GM10248 (cell line): ENCODE results near the gene B3GNT3.

Source experiments
- CTCF ChIA-PET: fragments of 300-600 bp; sonication (Branson Sonifier 250); formaldehyde crosslinking; extraction: SDS; loops from one replicate; lab custom pipeline; 2021; ENCODE audit warnings: antibody characterized with exemption; lab: Yijun Ruan, JAX
- POLR2A ChIA-PET: fragments of 350-650 bp; sonication (Branson Sonifier 250); formaldehyde crosslinking; extraction: SDS; loops from one replicate; lab custom pipeline; 2020; ENCODE audit warnings: antibody characterized with exemption; lab: Yijun Ruan, JAX
- DNase-seq: peaks from one replicate; pipeline ENCODE4 v3.0.0; 2012; ENCODE audit errors: extremely low spot score
- TF ChIP-seq, protein P1 (sequence below): IDR thresholded peaks from 2 replicates; pipeline ENCODE4 v1.5.1; 2012; ENCODE audit warnings: mild to moderate bottlenecking, low read depth; ENCODE audit errors: extremely low read depth, missing control alignments, control extremely low read depth

The B3GNT3 gene

DNA sequence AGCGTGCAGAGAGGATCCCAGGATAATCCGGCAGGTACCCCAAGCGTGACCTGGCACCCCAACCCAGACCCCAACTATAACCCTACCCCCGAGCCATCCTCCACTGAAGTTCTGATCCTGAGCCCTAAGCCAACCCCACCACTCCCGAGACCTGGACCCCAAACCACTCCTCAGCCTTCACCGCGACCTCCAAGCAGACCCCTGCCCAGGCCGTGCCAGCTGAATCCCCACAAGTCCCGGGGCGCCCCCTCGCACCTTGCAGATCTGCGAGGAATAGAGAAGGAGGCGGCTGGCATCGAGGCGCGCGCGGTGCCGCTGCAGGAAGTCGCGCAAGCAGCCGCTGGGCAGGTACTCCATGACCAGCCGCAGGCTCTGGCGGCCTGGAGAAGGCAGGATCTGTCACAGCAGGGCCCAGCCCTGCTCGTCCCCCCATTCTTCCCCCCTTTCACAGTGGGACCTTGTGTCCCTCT is 36.5 kb downstream of the B3GNT3 start:
- TF ChIP-seq, protein P1, sequence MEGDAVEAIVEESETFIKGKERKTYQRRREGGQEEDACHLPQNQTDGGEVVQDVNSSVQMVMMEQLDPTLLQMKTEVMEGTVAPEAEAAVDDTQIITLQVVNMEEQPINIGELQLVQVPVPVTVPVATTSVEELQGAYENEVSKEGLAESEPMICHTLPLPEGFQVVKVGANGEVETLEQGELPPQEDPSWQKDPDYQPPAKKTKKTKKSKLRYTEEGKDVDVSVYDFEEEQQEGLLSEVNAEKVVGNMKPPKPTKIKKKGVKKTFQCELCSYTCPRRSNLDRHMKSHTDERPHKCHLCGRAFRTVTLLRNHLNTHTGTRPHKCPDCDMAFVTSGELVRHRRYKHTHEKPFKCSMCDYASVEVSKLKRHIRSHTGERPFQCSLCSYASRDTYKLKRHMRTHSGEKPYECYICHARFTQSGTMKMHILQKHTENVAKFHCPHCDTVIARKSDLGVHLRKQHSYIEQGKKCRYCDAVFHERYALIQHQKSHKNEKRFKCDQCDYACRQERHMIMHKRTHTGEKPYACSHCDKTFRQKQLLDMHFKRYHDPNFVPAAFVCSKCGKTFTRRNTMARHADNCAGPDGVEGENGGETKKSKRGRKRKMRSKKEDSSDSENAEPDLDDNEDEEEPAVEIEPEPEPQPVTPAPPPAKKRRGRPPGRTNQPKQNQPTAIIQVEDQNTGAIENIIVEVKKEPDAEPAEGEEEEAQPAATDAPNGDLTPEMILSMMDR, result no peak
- no peak for DNase-seq
- CTCF ChIA-PET, result no interaction called here
- POLR2A ChIA-PET, result interaction anchor here (0.6 to 0.9 kb wide), 2 partner anchors 9 to 17 kb away, joined by 3 read pairs; no protein-coding TSS in a partner anchor

DNA sequence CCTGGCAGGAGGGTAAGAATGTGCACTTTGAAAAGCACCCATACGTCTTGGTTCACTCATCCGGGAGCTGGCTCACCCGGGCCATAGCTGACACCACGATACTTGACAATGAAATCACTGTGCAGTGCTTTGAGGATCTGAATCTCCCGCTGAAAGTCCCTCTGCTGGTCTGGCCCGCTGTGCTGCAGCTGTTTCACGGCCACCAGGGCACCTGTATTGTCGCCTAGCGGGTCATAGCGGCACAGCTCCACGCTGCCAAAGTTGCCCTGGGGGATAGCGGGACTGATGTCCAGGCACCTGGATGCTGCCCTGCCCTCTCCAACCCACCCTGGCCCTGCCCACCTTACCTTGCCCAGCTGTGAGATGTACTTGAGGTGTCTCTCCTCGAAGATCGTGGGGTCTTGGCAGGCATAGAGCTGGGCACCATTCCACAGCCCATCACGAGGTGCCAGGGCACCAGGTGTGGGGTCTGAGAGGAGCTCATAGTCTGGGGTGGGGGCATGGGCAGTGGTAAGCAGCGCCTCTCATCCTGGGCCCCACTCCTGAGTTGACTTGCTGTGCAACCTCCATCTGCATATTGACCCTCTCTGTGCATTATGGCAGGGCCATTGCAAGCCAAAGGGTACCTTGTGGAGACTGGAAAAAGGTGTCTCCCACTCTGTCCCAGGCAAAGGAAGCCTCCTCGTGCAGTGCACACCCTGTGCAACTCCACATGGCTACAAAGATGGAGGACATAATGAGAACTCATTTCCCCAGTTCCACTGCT is 37.7 kb downstream of the B3GNT3 start:
- ChIA-PET POLR2A (no interaction called here), CTCF (interaction anchor here (0.7 kb wide), 1 partner anchor 27 kb away, joined by 3 read pairs; the partner anchor contains the start of gene RPL18A)
- TF ChIP-seq, protein P1, result no peak
- DNase-seq, result no peak

DNA sequence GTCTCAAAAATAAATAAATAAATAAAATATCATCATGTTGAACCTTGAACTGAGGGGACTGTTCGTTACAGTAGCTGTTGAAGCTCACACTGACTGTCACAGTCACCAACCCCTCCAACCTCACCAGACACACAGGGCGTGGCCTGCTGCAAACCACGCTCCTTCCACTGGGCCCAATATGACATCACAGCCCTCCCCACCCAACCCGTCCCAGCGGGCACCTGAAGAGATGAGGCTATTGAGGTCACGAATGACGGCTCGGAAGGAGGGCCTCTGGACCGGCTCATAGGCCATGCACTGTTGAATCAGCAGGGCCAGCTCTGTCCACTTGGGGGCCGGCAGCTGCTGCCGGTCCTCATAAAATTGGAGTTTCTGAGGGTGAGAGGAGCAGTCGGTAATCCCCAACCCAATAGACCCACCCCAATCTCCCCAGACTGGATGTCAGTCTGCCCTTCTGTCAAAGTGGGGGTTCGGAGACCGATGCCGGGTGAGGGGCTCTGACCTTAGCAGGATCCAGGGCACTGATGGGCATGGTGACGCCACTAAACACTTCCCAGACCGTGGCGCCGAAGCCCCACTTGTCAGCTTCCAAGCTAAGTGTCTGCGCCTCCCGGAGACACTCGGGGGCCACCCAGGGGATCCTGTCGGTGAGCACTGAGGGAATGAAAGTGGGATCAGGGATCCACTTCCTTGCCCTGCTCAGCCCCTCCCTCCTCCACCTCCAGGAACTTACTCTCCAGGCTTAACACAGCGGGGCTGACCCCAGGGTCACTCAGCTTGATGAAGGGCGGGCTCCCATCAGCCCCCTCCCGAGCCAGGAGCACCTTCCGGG is 39.6 kb downstream of the B3GNT3 start:
- CTCF ChIA-PET, result interaction anchor here (1.1 to 1.3 kb wide), 2 partner anchors 20 to 80 kb away, joined by 4 read pairs; no protein-coding TSS in a partner anchor
- POLR2A ChIA-PET, result no interaction called here
- no peak for DNase-seq
- TF ChIP-seq, protein P1, result no peak

DNA sequence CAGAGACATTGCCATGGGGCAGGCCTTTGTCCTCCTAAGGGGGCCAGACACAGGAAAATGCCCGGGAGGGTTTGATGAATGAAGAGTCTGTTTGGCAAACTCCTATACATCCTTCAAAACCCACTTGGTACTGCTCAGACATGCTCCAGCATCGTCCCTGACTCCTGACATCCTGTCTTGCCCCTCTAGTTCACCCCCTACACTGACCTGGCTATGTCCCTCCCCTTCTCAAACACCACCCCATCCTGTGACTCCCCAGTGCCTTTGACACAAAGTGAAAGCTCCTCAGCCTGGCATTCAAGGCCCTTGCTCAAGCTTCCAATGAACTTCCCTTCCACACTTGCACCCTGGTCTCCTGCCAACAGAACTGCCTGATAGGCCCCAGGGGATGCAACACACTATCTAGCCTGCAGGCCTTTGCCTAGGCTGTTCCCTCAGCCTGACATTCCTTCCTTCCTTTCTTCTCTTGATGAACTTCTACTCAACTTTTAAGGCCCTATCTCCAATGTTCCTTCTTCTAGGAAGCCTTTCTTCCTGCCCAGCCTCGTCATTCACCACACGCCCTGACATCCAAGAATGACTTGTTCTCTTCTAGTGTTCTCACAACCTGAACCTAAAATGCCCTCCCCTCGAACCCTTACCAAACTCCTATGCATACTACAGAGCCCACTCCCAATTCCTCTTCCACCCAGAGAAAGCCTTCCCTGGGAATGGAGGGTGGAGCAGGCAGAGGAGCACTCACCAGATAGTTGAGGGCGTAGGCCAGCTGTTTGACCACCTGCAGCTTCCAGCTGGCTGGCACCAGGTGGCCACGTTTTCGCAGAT is 40.5 kb downstream of the B3GNT3 start:
- TF ChIP-seq, protein P1, result no peak
- ChIA-PET POLR2A (no interaction called here), CTCF (no interaction called here)
- DNase-seq, result no peak

DNA sequence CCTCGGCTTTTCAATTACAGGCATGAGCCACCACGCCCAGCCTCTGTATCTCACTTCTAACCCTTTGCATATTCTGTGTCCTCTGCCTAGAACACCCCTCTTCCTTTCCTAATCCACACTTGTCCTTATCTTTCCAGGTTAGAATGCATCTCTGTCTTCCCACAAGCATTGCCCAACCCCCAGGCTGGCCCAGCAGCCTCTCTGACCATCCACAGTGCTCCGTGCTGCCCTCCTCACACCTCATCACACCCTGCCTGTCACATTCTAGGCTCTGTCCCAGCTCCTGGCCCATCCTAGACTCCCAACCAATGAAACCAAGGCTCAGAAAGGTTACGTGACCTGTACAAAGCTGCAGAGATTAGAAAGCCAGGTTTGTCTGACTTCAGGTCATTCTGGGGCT is 41.6 kb downstream of the B3GNT3 start:
- TF ChIP-seq, protein P1, result no peak
- ChIA-PET CTCF (no interaction called here), POLR2A (no interaction called here)

DNA sequence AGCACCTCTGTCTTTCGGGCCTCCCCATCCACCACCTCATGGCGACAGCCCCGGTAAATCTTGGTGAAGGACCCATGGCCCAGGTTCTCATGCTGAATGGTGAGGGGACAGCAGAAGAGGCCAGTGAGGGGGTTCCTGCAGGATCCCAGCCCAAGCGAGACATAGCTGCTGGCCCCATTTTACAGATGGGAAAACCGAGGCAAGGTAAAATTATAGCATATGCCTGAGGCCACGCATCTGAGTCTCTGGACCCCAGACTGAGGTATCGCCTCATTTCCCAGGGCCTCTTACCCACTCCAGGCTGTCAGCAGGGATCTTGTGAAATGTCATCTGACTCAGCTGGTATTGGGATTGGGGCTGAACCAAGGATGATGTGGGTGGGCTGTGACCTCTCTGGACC is 43.0 kb downstream of the B3GNT3 start:
- CTCF ChIA-PET, result no interaction called here
- TF ChIP-seq, protein P1, result no peak
- no peak for DNase-seq
- POLR2A ChIA-PET, result no interaction called here

More for the DNA sequence above, 41.6 kb downstream of the B3GNT3 start:
- DNase-seq, result no peak
